Suprapubic skin (tissue), 3 donors: Measurements from ENCODE around the gene CGNL1.

Experiments
- POLR2AphosphoS5 ChIP-seq, 3 donors: sonication (generic); formaldehyde crosslinking; IDR thresholded peaks; one replicate each; pipeline ENCODE4 v1.6.1; 2017; ENCODE audit warnings: antibody characterized with exemption in 3 of 3
- TF ChIP-seq, protein P1 (sequence below), 2 donors: fragments of 200-600 bp in 1 of 2; fragments of 450-650 bp in 1 of 2; sonication (generic) in 1 of 2; IDR thresholded peaks; one replicate each; pipeline ENCODE4 v1.5.1; 2016 to 2019; ENCODE audit warnings: antibody characterized with exemption in 2 of 2, mild to moderate bottlenecking in 1 of 2, moderate library complexity in 1 of 2

DNA sequence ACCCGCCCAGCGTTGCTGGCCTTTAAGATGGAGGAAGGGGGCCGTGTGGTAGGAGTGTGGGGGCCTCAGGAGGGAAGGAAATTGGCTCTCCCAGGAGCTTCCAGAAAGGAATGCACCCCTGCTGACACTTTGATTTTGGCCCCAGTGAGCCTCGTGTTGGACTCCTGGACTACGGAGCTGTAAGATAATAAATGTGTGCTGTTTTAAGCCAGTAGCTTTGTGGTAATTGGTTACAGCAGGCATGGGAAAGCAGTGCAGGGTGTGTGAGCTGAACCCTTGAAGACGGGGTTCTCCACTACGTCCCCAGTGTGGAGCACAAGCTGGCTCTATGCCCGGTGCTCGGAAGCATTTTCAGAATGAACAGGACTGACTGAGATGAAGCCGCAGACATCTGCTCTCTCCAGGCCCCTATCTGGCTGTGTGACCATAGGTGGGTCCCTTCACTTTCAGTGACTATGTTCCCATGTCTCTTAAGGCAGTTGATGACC, 22.9 kb upstream of the CGNL1 start:
- no peak for TF ChIP-seq POLR2AphosphoS5 (IDR thresholded peaks at IDR 0.05)
- TF ChIP-seq, protein P1, sequence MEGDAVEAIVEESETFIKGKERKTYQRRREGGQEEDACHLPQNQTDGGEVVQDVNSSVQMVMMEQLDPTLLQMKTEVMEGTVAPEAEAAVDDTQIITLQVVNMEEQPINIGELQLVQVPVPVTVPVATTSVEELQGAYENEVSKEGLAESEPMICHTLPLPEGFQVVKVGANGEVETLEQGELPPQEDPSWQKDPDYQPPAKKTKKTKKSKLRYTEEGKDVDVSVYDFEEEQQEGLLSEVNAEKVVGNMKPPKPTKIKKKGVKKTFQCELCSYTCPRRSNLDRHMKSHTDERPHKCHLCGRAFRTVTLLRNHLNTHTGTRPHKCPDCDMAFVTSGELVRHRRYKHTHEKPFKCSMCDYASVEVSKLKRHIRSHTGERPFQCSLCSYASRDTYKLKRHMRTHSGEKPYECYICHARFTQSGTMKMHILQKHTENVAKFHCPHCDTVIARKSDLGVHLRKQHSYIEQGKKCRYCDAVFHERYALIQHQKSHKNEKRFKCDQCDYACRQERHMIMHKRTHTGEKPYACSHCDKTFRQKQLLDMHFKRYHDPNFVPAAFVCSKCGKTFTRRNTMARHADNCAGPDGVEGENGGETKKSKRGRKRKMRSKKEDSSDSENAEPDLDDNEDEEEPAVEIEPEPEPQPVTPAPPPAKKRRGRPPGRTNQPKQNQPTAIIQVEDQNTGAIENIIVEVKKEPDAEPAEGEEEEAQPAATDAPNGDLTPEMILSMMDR (IDR thresholded peaks at IDR 0.05): no peak
